Astrocyte of the cerebellum (primary cell): ENCODE data around the gene GBGT1.

Source experiments
- DNase-seq: peaks from one replicate; pipeline ENCODE4 v3.0.0-alpha.2; 2011; ENCODE audit warnings: low read depth
- H3K4me3 ChIP-seq: 2 replicates; pipeline ENCODE4 v1.5.1; 2011; ENCODE audit warnings: mild to moderate bottlenecking, low read depth, low read length, moderate library complexity
- in situ Hi-C: cut with HindIII; loops from 2 replicates; pipeline ENCODE4 v1.10.0; 2017; ENCODE audit warnings: low sequenced_read_pairs
- TF ChIP-seq, protein P1 (sequence below): IDR thresholded peaks from 2 replicates; pipeline ENCODE4 v1.5.1; 2012; ENCODE audit warnings: low read length, low read depth, moderate library complexity, mild to moderate bottlenecking; ENCODE audit errors: missing control alignments

GBGT1 gene

DNA sequence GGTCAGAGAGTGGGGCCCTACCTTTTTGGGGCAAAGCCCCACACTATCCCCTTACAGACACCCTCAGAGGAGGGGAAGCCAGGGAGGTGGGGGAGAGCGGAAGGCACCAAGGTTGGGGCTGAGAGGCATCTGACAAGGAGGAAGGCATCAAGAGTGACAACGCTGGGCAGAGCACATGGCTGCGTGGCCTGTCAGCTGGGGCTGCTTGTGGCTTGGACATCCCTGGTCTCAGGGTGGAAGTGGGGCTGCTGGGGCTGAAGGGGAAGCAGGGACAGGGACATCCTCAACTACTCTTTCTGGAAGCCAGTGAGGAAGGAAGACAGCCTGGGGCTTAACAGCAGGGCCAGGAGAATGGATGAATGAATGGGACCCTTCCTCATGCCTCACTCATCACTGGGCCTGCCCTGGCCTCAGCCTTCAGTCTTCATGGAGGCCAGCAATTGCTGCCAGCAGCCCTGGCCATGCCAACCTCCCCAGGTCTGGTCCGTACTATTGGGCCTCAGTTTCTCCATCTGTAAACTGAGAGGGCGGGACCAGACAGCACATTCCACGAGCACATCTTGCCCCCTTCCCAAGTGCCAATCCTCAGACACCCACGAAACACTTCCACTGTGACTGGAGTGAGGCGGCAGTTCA, 41.7 kb downstream of the GBGT1 start:
- in situ Hi-C loops = no loop called here
- H3K4me3 ChIP-seq = no peak overlapping the region
- TF ChIP-seq, protein P1, sequence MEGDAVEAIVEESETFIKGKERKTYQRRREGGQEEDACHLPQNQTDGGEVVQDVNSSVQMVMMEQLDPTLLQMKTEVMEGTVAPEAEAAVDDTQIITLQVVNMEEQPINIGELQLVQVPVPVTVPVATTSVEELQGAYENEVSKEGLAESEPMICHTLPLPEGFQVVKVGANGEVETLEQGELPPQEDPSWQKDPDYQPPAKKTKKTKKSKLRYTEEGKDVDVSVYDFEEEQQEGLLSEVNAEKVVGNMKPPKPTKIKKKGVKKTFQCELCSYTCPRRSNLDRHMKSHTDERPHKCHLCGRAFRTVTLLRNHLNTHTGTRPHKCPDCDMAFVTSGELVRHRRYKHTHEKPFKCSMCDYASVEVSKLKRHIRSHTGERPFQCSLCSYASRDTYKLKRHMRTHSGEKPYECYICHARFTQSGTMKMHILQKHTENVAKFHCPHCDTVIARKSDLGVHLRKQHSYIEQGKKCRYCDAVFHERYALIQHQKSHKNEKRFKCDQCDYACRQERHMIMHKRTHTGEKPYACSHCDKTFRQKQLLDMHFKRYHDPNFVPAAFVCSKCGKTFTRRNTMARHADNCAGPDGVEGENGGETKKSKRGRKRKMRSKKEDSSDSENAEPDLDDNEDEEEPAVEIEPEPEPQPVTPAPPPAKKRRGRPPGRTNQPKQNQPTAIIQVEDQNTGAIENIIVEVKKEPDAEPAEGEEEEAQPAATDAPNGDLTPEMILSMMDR = no peak
- DNase-seq = no peak

DNA sequence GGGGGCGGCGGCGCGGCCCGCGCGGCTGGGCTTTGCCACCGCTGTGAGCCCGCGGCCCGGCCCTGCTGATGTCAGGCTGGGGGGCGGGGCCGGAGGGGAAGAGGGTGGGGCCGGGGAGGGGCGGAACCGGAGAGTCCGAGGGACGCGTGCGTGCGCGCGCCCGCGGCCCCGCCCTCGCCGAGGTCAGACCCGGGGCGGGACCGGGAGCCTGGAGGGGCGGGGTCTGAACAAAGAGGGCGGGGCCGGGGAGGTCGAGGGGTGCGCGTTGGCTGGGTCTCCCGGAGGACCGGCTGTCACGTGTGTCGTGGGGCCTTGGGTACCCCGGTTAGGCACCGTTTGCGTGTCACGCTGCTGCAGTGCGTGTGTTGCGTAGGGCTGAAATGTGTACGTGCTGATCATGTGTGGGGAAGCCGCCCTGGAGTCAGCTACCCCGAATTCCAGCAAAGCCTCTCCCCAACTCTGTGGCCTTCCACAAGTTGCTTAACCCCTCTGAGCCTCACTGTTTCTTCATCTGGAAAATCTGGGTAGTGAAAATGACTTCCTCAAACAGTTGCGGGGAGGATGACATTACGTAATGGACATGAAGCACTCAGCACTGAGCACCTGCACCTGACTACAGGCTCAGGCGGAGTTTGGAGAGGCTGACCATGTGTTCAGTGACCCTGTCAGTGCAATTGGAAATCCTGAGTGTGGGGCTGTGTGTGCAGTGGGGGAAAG, 42.4 kb downstream of the GBGT1 start, which contains the start of gene RALGDS:
TSS of gene RALGDS (minus strand) at position 43 of the 717 bp plus-strand sequence. CDS start 86 bp downstream, outside the sequence.
- DNase-seq = peak; percentile 49
- TF ChIP-seq, protein P1 = no peak
- in situ Hi-C loops = no loop called here
- peak within 1 kb of the TSS; percentile 61 for H3K4me3 ChIP-seq

GRCh38 chr9:133120501-133121197, 43.1 kb downstream of the GBGT1 start:
- TF ChIP-seq, protein P1 = no peak
- DNase-seq = no peak
- in situ Hi-C loops = no loop called here
- peak overlapping the region; percentile 61 for H3K4me3 ChIP-seq

DNA sequence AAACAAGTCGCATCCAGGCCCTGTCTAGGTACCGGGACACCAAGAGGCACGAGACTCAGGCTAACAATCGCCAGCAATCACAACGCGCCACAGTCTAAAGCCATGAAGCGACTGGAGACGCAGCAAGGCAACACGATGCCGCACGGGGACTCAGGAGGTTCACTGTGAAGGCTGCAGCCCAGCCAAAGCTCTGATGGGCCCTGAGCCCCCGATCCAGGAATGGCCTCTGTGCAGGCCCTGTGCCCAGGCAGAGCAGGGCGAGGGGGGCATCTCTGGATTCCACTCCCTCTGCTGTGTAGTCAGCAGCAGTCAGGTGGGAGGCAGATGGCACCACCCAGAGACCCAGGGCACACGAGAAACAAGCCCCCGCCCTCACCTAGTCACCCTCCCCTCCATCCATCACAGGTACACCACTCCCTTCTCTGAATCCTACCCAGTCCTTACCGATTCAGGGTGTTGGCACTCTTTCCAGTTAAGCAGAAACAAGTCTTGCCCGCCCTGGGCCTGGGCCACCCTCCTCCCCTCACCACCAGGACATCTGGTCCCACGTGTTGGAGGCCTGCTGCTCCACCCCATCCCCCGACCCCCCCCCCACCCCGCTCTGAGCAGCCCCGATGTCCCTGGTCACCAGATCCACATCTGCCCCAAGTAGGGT, 43.7 kb downstream of the GBGT1 start:
- no peak for DNase-seq
- in situ Hi-C loops = loop anchor here (5.0 kb wide), 1 partner anchor 62 kb away; no protein-coding TSS in a partner anchor
- peak overlapping the region; percentile 61 for H3K4me3 ChIP-seq
- TF ChIP-seq, protein P1 = no peak

- in situ Hi-C loops = loop anchor here (5.0 kb wide), 1 partner anchor 63 kb away; no protein-coding TSS in a partner anchor
Measured at GRCh38 chr9:133119103-133119845, 44.4 kb downstream of the GBGT1 start.

More at GRCh38 chr9:133119103-133119845, 44.4 kb downstream of the GBGT1 start:
- peak overlapping the region; percentile 61 for H3K4me3 ChIP-seq
- TF ChIP-seq, protein P1 = no peak
- DNase-seq = no peak
